IPS-20b (cell line): ENCODE data around the gene CAMK1.

Experiments
- H3K27ac ChIP-seq: one replicate; pipeline ENCODE4 v1.5.1; 2013; ENCODE audit warnings: low read length
- H3K27me3 ChIP-seq: 2 replicates; pipeline ENCODE4 v1.6.1; 2013; ENCODE audit warnings: mild to moderate bottlenecking, low read length, inconsistent platforms; ENCODE audit not compliant: insufficient read depth
- H3K36me3 ChIP-seq: 2 replicates; pipeline ENCODE4 v1.6.1; 2013; ENCODE audit warnings: low read depth, mild to moderate bottlenecking, inconsistent platforms, low read length, moderate library complexity; ENCODE audit not compliant: insufficient read depth
- H3K4me1 ChIP-seq: 2 replicates; pipeline ENCODE4 v1.6.1; 2013; ENCODE audit warnings: mild to moderate bottlenecking, control low read depth, inconsistent platforms, low read length, moderate library complexity; ENCODE audit not compliant: insufficient read depth
- H3K4me3 ChIP-seq: 2 replicates; pipeline ENCODE4 v1.5.1; 2013; ENCODE audit warnings: mild to moderate bottlenecking, low read length, inconsistent platforms
- H3K9ac ChIP-seq: 2 replicates; pipeline ENCODE4 v1.6.1; 2013; ENCODE audit warnings: low read depth, mild to moderate bottlenecking, inconsistent platforms, low read length, moderate library complexity
- H3K9me3 ChIP-seq: 2 replicates; pipeline ENCODE4 v1.6.1; 2013; ENCODE audit warnings: mild to moderate bottlenecking, low read depth, low read length, inconsistent platforms; ENCODE audit not compliant: insufficient read depth

The CAMK1 gene

DNA sequence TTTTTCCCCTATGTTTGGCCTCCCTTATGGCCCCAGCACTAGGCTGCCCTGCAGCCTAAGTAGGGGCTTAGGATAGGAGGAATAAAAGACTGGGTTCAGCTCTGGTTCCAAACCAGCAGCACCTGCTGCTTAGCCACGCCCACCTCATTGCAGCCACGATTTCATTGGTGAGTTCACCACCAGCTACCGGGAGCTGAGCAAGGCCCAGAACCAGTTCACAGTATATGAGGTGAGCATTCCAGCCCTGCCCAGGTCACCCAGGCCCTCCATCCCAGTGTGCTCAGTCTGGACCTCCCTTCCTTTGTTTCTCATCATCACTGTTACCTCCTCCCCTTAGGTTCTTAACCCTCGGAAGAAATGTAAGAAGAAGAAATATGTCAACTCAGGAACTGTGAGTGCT lies 54.6 kb downstream of the CAMK1 start:
- Histone ChIP-seq H3K4me1 (no peaks in the 10 kb centered on the region), H3K4me3 (no peak overlapping the region), H3K36me3 (no peaks in the 10 kb centered on the region), H3K27me3 (no peaks in the 10 kb centered on the region; the same call in 1 of the 2 replicates), H3K9ac (no peak overlapping the region), H3K9me3 (no peaks in the 10 kb centered on the region), H3K27ac (no peak overlapping the region)

DNA sequence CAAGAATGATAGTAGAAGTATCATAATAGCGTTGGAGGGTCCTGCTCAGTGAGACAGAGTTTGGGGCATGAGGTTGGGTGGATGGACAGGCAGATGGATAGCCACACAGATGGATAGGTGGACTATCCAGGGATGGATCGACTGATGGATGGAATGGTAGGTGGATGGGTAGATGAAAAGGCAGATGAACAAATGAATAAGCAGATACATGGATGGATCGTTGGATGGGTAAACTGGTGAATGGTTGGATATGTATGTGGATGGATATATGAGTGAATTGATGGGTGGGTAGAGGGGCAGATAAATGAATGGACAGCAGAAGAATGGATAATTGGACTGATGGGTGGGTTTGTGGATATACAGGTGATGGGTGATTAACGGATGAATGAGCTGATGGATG lies 56.6 kb downstream of the CAMK1 start:
- Histone ChIP-seq H3K4me3 (no peak overlapping the region), H3K27ac (no peak overlapping the region), H3K27me3 (no peaks in the 10 kb centered on the region; the same call in 1 of the 2 replicates), H3K9ac (no peak overlapping the region), H3K36me3 (no peaks in the 10 kb centered on the region), H3K9me3 (no peaks in the 10 kb centered on the region), H3K4me1 (no peaks in the 10 kb centered on the region)

DNA sequence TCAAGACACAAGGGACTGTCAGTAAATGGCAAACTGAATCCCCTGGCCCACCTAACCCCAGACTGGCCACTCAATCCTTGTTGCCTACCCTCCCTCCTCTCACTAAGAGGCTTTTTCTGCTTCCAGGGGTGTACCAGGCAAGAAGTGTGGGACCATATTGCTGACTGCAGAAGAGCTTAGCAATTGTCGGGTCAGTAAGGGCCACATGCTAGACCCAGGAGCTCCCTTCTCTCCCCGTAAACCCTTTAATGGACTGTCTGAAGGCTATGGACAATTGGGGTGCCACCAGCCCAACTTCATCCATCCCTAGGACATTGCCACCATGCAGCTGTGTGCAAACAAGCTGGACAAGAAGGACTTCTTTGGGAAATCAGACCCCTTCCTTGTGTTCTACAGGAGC lies 57.3 kb downstream of the CAMK1 start:
- H3K4me1 ChIP-seq = no peaks in the 10 kb centered on the region
- H3K36me3 ChIP-seq = no peaks in the 10 kb centered on the region
- no peak overlapping the region for H3K9ac ChIP-seq
- no peaks in the 10 kb centered on the region for H3K9me3 ChIP-seq
- no peaks in the 10 kb centered on the region; the same call in 1 of the 2 replicates for H3K27me3 ChIP-seq
- no peak overlapping the region for H3K27ac ChIP-seq
- no peak overlapping the region for H3K4me3 ChIP-seq

DNA sequence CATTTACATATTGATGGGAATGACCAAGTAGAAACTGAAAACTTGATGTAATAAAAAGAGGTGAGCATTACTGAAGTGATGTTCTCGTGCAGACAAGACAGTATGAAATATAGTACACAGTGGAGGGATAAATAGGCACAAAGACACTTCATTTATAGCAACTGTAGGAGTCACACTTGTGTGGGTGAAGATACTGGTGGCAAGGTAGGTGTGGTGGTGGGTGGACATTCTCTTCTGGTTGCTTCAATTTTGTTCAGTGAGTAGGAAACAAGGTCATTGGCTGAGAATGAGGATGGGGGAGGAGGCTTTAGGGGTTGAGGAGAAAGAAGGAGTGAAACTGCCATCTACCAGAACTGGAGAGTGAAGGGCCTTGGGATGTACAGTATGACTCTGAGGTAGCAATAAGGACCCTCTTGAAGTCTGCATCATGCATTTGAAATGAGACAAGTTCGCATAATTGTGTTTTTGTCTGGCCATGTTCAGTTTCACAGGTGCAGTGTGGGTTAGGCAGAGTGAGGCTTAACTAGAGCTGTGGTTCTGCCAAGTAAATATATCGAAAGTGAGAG lies 59.5 kb downstream of the CAMK1 start:
- Histone ChIP-seq H3K9ac (no peak overlapping the region), H3K36me3 (no peaks in the 10 kb centered on the region), H3K9me3 (no peaks in the 10 kb centered on the region)

More for the DNA sequence above, 59.5 kb downstream of the CAMK1 start:
- Histone ChIP-seq H3K4me1 (no peaks in the 10 kb centered on the region), H3K4me3 (no peak overlapping the region), H3K27me3 (peaks cover 9% of the 10 kb centered on the region; the same call in 1 of the 2 replicates), H3K27ac (no peak overlapping the region)
